ENCODE results near the gene LPGAT1.
"Not testable (repeated sequence)": the region's sequence is repeated elsewhere in the genome, so short reads cannot be mapped to it uniquely, and the experiment has no call there.

Gene LPGAT1, protein sequence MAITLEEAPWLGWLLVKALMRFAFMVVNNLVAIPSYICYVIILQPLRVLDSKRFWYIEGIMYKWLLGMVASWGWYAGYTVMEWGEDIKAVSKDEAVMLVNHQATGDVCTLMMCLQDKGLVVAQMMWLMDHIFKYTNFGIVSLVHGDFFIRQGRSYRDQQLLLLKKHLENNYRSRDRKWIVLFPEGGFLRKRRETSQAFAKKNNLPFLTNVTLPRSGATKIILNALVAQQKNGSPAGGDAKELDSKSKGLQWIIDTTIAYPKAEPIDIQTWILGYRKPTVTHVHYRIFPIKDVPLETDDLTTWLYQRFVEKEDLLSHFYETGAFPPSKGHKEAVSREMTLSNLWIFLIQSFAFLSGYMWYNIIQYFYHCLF

GRCh38 chr1:211830328-211831142 lies at the start of gene LPGAT1:
Gene LPGAT1, minus strand, starts transcription at chr1:211830763. Its CDS starts 1,467 bp downstream, at chr1:211829296.
- no peak for DNase-seq (ENCODE audit: low read depth)
- H3K4me3 ChIP-seq (ENCODE audit: control insufficient read depth, low read depth, low read length): peak within 1 kb of the TSS; percentile 75
- TF ChIP-seq, protein P1, sequence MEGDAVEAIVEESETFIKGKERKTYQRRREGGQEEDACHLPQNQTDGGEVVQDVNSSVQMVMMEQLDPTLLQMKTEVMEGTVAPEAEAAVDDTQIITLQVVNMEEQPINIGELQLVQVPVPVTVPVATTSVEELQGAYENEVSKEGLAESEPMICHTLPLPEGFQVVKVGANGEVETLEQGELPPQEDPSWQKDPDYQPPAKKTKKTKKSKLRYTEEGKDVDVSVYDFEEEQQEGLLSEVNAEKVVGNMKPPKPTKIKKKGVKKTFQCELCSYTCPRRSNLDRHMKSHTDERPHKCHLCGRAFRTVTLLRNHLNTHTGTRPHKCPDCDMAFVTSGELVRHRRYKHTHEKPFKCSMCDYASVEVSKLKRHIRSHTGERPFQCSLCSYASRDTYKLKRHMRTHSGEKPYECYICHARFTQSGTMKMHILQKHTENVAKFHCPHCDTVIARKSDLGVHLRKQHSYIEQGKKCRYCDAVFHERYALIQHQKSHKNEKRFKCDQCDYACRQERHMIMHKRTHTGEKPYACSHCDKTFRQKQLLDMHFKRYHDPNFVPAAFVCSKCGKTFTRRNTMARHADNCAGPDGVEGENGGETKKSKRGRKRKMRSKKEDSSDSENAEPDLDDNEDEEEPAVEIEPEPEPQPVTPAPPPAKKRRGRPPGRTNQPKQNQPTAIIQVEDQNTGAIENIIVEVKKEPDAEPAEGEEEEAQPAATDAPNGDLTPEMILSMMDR (IDR thresholded peaks at IDR 0.05; ENCODE audit: control insufficient read depth, insufficient read depth, low read depth, low read length, missing control alignments): peak; percentile 41

DNA sequence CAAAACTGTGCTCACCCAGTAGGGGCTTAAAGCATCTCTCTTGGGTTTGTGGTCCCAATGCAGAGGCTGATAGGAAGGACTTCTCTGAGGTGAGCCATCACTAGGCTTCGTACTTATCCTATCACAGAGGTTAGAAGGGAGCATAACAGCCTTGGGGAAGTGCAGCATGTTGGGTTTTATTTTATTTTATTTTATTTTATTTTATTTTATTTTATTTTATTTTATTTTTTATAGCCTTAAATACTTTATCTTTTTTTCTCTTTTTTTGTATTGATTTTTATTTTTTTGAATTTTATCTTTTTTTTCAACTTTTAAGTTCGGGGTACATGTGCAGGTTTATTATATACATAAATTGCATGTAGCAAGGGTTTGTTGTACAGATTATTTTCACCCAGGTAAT lies 48.9 kb upstream of the LPGAT1 start:
- no peak for DNase-seq (ENCODE audit: low read depth)
- TF ChIP-seq, protein P1 (IDR thresholded peaks at IDR 0.05; ENCODE audit: control insufficient read depth, insufficient read depth, low read depth, low read length, missing control alignments): no peak
- H3K4me3 ChIP-seq (ENCODE audit: control insufficient read depth, low read depth, low read length): no peak overlapping the region

DNA sequence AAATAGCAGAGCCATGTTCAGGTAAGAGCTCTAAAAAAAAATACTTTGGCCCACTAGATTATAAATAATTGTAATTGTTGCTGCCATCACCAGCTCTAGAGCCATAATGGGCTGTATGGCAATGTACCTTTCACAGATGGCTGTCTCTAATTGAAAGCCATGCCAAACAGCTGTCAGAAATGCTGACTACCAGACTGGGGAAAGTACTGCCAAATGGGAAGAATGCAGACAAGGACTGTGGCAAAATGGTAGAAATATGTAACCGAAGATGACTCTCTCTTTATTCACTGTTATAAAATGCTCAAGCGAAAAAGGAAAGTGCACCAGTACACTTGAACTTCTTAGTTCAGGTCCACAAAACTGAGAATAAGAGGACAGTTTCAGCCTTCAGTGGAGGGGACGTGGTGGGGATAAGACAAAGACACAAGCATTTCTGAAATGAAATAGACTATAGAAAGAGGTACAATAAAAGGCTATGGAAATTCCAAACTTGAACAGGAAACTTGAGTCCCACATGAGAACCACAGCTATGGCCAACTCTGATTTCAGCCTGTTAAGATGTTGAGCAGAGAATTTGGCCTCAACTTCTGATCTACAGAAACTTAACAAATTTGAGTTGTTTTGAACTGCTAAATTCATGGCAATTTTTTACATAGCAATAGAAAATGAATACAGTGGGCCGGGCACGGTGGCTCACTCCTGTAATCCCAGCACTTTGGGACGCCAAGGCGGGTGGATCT lies 46.5 kb upstream of the LPGAT1 start:
- no peak for DNase-seq (ENCODE audit: low read depth)
- TF ChIP-seq, protein P1 (IDR thresholded peaks at IDR 0.05; ENCODE audit: control insufficient read depth, insufficient read depth, low read depth, low read length, missing control alignments): no peak
- H3K4me3 ChIP-seq (ENCODE audit: control insufficient read depth, low read depth, low read length): no peak overlapping the region

DNA sequence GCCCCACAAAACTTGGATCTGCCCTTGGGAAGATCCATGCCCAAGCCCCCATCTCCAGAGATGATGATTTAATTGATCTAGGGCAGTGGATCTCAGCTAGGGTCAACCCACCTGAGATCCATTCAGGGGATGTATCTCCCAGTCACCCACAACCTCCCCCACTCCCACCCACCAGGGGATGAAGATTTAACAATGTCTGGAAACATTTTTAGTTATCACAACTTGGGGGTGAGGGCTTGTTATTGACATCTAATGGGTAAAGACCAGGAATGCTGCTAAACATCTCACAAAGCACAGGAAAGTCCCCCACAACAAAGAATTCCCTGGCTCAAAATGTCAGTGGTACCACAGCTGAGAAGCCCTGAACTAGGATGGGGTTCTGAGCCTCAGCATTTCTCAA lies 45.0 kb upstream of the LPGAT1 start:
- no peak for DNase-seq (ENCODE audit: low read depth)
- H3K4me3 ChIP-seq (ENCODE audit: control insufficient read depth, low read depth, low read length): no peak overlapping the region
- TF ChIP-seq, protein P1 (IDR thresholded peaks at IDR 0.05; ENCODE audit: control insufficient read depth, insufficient read depth, low read depth, low read length, missing control alignments): no peak

DNA sequence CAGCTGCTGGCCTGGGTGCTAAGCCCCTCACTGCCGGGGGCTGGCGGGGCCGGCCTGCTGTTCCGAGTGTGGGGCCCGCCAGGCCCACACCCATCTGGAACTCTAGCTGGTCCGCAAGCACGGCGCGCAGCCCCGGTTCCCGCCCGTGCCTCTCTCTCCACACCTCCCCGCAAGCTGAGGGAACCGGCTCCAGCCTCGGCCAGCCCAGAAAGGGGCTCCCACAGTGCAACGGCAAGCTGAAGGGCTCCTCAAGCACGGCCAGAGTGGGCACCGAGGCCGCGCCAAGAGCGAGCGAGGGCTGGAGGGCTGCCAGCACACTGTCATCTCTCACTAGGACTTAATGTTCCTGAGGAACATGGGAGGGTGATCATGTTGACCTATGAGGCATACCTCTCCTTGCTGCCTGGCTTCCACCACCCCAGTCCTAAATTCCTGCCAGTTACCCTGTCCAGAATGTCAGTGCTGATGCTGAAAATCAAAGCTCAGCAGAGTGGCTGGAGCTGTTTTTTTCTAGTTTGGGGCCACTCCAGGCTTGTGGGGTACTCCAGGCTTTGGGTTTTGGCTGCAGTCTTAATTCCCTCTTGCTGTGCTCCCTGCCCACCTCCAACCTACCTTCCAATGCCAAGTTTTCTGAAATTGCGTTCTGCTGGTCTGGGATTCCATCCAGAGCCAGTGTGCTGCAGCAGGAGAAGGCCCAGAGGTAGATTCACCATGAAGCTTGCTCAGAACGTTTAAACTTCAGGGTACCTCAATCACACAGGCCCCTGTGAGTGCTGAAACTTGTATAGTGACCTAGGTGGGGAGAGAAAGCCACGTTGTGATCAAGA lies 44.2 kb upstream of the LPGAT1 start:
- no peak overlapping the region for H3K4me3 ChIP-seq (ENCODE audit: control insufficient read depth, low read depth, low read length)
- no peak for DNase-seq (ENCODE audit: low read depth)
- TF ChIP-seq, protein P1 (IDR thresholded peaks at IDR 0.05; ENCODE audit: control insufficient read depth, insufficient read depth, low read depth, low read length, missing control alignments): no peak

GRCh38 chr1:211873731-211874130 lies 43.2 kb upstream of the LPGAT1 start:
- H3K4me3 ChIP-seq (ENCODE audit: control insufficient read depth, low read depth, low read length); DNase-seq (ENCODE audit: low read depth): not testable (repeated sequence)
